Immature natural killer cell (primary cell): Measurements from ENCODE around the gene ALG11. TPM values are rescaled to one million over a fixed set of nuclear protein-coding genes. Genes with fewer than 3 reads are reported as not detected.

ENCODE experiments used
- DNase-seq, 3 donors: peaks; one replicate each; pipeline ENCODE4 v3.0.0; 2022; ENCODE audit warnings: mixed read lengths in 1 of 3
- H3K27ac Mint-ChIP-seq, 6 donors: one replicate each; pipeline ENCODE4 v1.8.0; 2020; ENCODE audit warnings: mixed read lengths in 6 of 6, mild to moderate bottlenecking in 5 of 6, inconsistent platforms in 4 of 6, moderate library complexity in 3 of 6
- H3K27me3 Mint-ChIP-seq, 3 donors: one replicate each; pipeline ENCODE4 v1.8.0; 2020 to 2021; ENCODE audit warnings: low read depth in 3 of 3, mild to moderate bottlenecking in 3 of 3, mixed read lengths in 3 of 3, moderate library complexity in 3 of 3, inconsistent platforms in 1 of 3
- H3K36me3 Mint-ChIP-seq, 3 donors: one replicate each; pipeline ENCODE4 v1.8.0; 2020; ENCODE audit warnings: mixed read lengths in 3 of 3, inconsistent platforms in 2 of 3, mild to moderate bottlenecking in 2 of 3
- H3K4me1 Mint-ChIP-seq, 2 donors: one replicate each; pipeline ENCODE4 v1.8.0; 2020; ENCODE audit warnings: inconsistent platforms in 2 of 2, mild to moderate bottlenecking in 2 of 2, mixed read lengths in 2 of 2, moderate library complexity in 1 of 2
- H3K4me3 Mint-ChIP-seq, 5 donors: one replicate each; pipeline ENCODE4 v1.8.0; 2020; ENCODE audit warnings: mild to moderate bottlenecking in 5 of 5, mixed read lengths in 5 of 5, inconsistent platforms in 3 of 5, moderate library complexity in 3 of 5
- H3K9me3 Mint-ChIP-seq, 6 donors: one replicate each; pipeline ENCODE4 v1.8.0; 2020; ENCODE audit warnings: mild to moderate bottlenecking in 6 of 6, mixed read lengths in 6 of 6, inconsistent platforms in 4 of 6, moderate library complexity in 3 of 6
- polyA plus RNA-seq, 3 donors: library from polyadenylated mRNA; unstranded; fragments of 300-500 nt; fragmentation: Illumina TruSeq; gene quantifications; one replicate each; pipeline ENCODE4 v1.2.3, GENCODE V29; 2021

ALG11 gene
- polyA plus RNA-seq, 3 donors from 2014 or later = 15.3 to 39.8 (median 20.1) TPM

DNA sequence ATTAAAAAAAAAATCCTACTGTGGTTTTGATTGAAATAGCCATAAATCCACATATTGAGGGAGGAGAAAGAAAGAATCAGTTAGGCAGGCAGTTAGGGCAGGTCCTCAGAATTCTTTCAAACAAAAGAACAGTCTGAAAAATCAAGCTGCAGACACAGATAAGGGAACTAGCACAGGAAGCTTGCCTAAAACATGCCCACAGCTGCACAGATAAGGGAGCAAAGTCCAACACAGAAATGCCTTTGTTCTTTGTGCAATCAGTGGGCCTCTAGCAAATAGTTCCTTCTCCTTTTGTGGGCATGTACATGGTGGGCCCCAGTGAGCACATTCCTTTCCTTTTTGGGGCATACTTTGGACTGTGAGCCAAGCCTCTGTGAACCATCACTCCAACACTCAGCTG lies 55.0 kb downstream of the ALG11 start:
- peaks cover 0 to 12% (median 8%) of the 10 kb centered on the region in 3 donors for H3K27me3 Mint-ChIP-seq
- peaks cover 11 to 36% (median 26%) of the 10 kb centered on the region in 6 donors for H3K9me3 Mint-ChIP-seq
- DNase-seq = no peak
- peaks cover 0 to 2% of the 10 kb centered on the region in 2 donors for H3K4me1 Mint-ChIP-seq
- peaks cover 0 to 5% (median 3%) of the 10 kb centered on the region in 3 donors for H3K36me3 Mint-ChIP-seq
- no peak overlapping the region for H3K4me3 Mint-ChIP-seq
- no peak overlapping the region for H3K27ac Mint-ChIP-seq

DNA sequence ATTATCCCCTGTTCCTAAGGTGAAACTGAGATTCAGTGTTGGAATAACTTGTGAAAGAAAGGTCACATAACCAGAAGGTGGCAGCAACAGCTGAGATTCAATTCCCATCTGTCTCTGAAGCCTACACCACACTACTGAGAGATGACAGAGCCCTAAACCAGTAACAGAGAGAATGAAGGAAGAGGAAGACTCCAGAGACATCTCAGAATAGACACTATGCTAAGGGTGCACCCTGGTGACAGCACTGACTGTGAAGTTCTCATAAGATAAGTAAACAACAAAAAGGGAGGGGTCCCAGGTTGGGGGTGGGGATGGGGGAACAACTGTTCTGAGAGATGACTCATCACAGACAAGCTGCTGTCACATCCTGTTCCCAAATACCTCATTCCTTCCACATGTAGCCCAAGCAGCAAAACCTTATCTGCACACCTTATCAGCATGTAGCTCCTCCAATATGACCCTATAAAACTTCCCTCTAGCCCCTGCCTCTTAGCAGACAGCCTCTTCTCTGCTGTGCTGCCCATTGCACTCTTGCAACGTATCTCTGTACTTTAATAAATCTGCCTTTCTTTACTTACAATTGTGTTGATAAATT lies 58.8 kb downstream of the ALG11 start:
- peak in 1 of 3 donors; percentile 14 for DNase-seq
- Mint-ChIP-seq H3K4me3 (no peak overlapping the region), H3K36me3 (peaks cover 0 to 5% (median 3%) of the 10 kb centered on the region in 3 donors), H3K4me1 (peaks cover 0 to 2% of the 10 kb centered on the region in 2 donors), H3K27ac (no peak overlapping the region), H3K9me3 (peaks cover 8 to 33% (median 22%) of the 10 kb centered on the region in 6 donors), H3K27me3 (peaks cover 0 to 12% (median 8%) of the 10 kb centered on the region in 3 donors)

Other genes with a start within 250 kb of the ALG11 start
- 10 to 100 TPM in 2 of 3 donors, 1 to 10 TPM in 1; 9.7 to 11.4 (median 11.3) TPM for gene DHRS12, start 208.2 kb upstream of the ALG11 start, polyA plus RNA-seq
- gene TMEM272, start 167.2 kb upstream of the ALG11 start, polyA plus RNA-seq = not detected
- gene CCDC70, start 150.4 kb upstream of the ALG11 start, polyA plus RNA-seq = not detected
- under 1 TPM in 1 of 3 donors, not detected in 2; 0.19 TPM for gene ATP7B, start 948 bp upstream of the ALG11 start, polyA plus RNA-seq
- 1 to 10 TPM; 1.5 to 2.6 (median 2.3) TPM for gene UTP14C, start 12.3 kb downstream of the ALG11 start, polyA plus RNA-seq
- gene NEK5, start 116.7 kb downstream of the ALG11 start, polyA plus RNA-seq = under 1 TPM in 1 of 3 donors, not detected in 2; 0.07 TPM
- 1 to 10 TPM; 1.6 to 3.6 (median 3.2) TPM for gene NEK3, start 147.2 kb downstream of the ALG11 start, polyA plus RNA-seq